ENCODE data around the gene SEM1.
"Not testable (repeated sequence)": the region's sequence is repeated elsewhere in the genome, so short reads cannot be mapped to it uniquely, and the experiment has no call there.

The SEM1 gene

DNA sequence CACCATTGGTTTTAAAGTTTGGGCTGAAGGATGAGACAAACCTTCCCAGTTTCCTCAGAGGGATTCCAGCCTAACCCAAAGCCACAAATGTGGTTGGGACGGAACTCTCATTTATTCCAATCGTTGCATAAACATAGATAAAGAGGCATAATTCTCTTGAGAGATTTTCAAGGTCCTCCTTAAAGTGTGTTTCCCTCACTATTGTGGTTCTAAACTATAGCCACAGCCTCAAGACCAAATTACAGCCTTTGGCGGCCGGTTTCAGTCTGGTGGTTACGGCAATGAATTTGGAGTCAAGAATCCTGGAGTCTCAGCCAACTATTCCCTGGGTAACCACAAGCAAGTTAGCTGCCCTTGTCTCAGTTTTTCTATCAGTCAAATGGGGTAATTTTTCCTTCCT lies 42.6 kb downstream of the SEM1 start:
- Histone ChIP-seq H3K9ac (no peak overlapping the region), H4K20me1 (no peaks in the 10 kb centered on the region), H3K4me3 (no peak overlapping the region), H3K36me3 (peaks cover 19% of the 10 kb centered on the region; the same call in 1 of the 2 replicates), H3K4me2 (no peak overlapping the region), H3K27me3 (no peaks in the 10 kb centered on the region), H3K9me3 (no peaks in the 10 kb centered on the region), H3K27ac (no peak overlapping the region), H3K4me1 (peaks cover 6% of the 10 kb centered on the region)
- no peak for TF ChIP-seq Cebpa-rat (IDR thresholded peaks at IDR 0.05)

DNA sequence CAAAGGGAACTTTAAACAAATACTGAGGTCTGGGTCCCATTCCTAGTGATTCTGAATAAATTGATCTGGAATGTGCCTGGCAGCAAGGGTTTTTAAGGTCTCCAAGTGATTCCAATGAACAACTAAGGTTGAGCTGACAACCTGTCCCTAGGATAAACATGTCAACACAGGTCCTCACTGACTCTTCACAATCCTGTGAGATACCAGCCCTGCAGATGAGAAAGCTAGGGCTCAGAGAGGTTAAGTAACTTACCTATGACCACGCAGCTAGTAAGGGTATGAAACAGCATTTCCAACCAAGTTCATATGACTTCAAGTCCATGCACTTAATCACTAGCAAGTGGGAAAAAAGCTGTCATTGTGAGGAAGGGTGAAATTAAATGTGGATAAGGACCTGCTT lies 44.0 kb downstream of the SEM1 start:
- Histone ChIP-seq H3K36me3 (peaks cover 11% of the 10 kb centered on the region; the same call in 1 of the 2 replicates), H3K27ac (no peak overlapping the region), H3K9ac (no peak overlapping the region), H3K4me2 (no peak overlapping the region), H4K20me1 (no peaks in the 10 kb centered on the region), H3K4me3 (no peak overlapping the region), H3K4me1 (peaks cover 6% of the 10 kb centered on the region), H3K27me3 (no peaks in the 10 kb centered on the region), H3K9me3 (no peaks in the 10 kb centered on the region)
- TF ChIP-seq Cebpa-rat (IDR thresholded peaks at IDR 0.05): no peak

DNA sequence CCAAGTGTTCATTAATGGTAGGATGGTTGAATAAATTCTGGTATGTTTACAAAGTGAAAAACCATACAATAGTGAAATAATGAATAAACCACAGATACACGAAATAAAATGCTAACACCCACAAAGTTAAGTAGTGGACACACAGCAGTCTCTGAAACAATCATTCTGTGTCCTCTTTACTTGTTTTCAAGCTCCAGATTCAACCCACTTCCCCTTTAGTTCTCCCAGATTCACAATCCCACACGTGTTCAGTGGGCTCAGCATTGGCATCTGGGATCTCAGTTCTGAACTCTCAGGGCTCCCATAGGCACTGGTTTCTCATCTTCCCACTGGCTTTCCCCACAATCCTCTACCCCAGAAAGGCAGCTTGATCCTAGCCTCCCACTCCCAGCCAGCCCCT lies 44.9 kb downstream of the SEM1 start:
- Histone ChIP-seq H3K27ac (no peak overlapping the region), H4K20me1 (no peaks in the 10 kb centered on the region), H3K36me3 (peaks cover 6% of the 10 kb centered on the region; the same call in 1 of the 2 replicates), H3K9ac (no peak overlapping the region), H3K4me1 (peaks cover 6% of the 10 kb centered on the region), H3K9me3 (no peaks in the 10 kb centered on the region), H3K27me3 (no peaks in the 10 kb centered on the region), H3K4me2 (no peak overlapping the region), H3K4me3 (no peak overlapping the region)
- TF ChIP-seq Cebpa-rat (IDR thresholded peaks at IDR 0.05): no peak

DNA sequence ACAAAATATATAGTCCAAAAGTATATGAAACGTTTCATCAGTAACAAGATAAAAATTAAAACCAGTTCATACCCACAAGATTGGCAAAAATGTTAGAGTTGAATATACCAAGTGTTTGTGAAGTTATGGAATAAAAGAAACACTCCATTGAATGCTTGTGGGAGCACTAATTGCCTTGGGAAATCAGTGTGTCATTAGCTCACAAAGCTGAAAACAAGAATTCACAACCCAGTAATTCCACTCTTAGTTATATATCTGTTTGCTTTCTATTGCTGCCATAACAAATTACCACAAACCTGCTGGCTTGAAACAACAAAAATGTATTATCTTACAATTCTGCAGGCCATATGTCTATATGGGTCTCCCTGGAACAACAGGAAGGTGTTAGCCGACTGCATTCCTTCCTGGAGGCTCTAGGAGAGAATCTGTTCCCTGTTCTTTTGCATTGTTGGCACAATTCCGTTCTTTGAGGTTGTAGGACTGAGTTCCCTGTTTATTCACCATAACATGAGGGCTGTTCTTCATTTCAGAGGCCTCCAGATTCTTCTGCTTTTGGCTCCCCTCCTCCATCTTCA lies 45.7 kb downstream of the SEM1 start:
- Histone ChIP-seq H3K4me1 (peaks cover 6% of the 10 kb centered on the region), H3K27me3 (no peaks in the 10 kb centered on the region), H3K36me3 (peaks cover 6% of the 10 kb centered on the region; the same call in 1 of the 2 replicates), H3K27ac (no peak overlapping the region), H4K20me1 (no peaks in the 10 kb centered on the region), H3K4me2 (no peak overlapping the region), H3K9ac (no peak overlapping the region), H3K4me3 (no peak overlapping the region), H3K9me3 (no peaks in the 10 kb centered on the region)
- TF ChIP-seq Cebpa-rat (IDR thresholded peaks at IDR 0.05): no peak

DNA sequence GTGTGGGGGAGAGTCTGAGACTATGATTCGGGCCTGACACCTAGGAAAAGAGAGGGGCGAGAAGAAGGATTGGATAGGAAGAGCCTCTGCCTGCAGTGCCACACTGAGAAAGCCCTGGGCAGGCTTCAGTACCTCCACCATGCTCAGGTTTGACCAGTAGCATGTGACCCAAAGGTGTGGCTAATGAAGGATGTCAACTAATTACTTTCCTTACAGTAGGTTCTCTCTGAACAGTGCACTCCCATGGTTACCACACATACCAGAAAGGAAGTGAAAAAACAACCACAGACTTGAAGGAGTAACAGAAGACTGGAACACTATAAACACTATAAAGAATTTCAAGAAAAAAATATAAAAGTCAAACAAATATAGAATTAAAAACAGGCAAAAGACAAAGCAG lies 46.2 kb downstream of the SEM1 start:
- H3K36me3 ChIP-seq: peaks cover 6% of the 10 kb centered on the region; the same call in 1 of the 2 replicates
- TF ChIP-seq Cebpa-rat (IDR thresholded peaks at IDR 0.05): no peak
- H3K4me2 ChIP-seq: no peak overlapping the region
- no peaks in the 10 kb centered on the region for H3K27me3 ChIP-seq
- H3K4me1 ChIP-seq: peaks cover 6% of the 10 kb centered on the region
- no peak overlapping the region for H3K4me3 ChIP-seq
- H3K27ac ChIP-seq: no peak overlapping the region
- H4K20me1 ChIP-seq: no peaks in the 10 kb centered on the region
- H3K9me3 ChIP-seq: no peaks in the 10 kb centered on the region
- H3K9ac ChIP-seq: no peak overlapping the region

DNA sequence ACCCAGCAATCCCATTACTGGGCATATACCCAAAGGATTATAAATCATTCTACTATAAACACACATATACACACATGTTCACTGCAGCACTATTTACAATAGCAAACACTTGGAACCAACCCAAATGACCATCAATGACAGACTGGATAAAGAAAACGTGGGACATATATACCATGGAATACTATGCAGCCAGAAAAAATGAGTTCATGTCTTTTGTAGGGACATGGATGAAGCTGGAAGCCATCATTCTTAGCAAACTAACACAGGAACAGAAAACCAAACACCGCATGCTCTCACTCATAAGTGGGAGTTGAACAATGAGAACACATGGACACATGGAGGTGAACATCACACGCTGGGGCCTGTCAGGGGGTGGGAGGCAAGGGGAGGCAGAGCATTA lies 47.5 kb downstream of the SEM1 start:
- H3K36me3 ChIP-seq, H3K4me1 ChIP-seq, H3K27me3 ChIP-seq, H3K4me3 ChIP-seq, H4K20me1 ChIP-seq, H3K9ac ChIP-seq, H3K27ac ChIP-seq, H3K4me2 ChIP-seq, H3K9me3 ChIP-seq: not testable (repeated sequence)

DNA sequence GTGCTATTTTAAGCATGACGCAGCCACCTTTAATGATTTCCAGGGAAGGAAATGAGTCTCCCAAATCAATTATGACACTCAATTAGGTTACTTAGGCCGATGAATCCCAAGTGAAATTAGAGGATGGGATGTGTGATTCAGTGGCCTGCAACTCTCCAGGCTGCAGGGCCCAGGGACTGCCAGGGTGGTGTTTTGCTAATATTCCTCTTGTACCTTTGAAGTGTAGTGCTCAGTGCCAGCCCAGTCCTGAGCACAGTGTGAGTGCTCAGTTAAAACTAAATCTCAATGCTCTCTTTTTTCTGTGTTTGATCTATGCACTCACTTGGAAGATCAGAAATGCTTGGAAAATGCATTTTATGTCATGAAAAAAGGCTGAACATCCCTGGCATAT lies 51.6 kb downstream of the SEM1 start:
- Histone ChIP-seq H3K36me3 (no peaks in the 10 kb centered on the region), H3K27ac (no peak overlapping the region), H3K4me2 (no peak overlapping the region), H3K4me1 (no peaks in the 10 kb centered on the region), H3K4me3 (no peak overlapping the region), H3K27me3 (no peaks in the 10 kb centered on the region), H3K9me3 (no peaks in the 10 kb centered on the region), H4K20me1 (peaks cover 6% of the 10 kb centered on the region; the same call in 1 of the 2 replicates), H3K9ac (no peak overlapping the region)
- no peak for TF ChIP-seq Cebpa-rat (IDR thresholded peaks at IDR 0.05)

DNA sequence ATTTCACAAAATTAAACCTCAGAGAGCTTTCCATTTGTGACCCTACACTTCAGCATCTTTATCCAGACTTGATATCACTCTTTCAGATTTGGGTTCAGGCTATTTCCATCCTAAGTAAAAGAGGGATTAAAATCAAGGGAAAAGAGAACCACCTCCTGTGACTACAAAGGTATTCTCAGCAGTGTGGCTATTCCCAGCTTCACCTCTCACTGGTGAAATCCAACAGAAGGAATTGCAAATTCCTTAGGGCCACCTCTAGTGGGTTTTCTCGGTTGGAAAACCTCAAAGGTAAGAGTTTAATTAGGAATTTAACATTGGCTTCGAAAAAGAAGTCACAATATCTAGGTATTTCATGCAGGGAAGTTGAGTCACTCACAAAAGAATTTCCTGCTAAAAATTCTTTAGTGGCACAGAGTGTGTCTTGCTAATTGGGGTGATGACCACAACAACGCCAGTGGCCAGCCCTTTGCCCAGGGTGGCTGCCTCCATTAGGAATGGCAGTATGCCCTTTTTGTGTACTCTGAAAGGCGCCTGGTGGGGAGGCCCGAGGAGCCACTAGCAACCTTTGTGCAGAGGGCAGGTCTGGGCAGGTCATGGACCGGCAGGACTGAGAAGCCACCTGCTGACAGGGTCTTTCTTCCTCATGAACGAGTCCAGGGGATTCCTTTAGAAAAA lies 52.2 kb downstream of the SEM1 start:
- no peak overlapping the region for H3K9ac ChIP-seq
- H3K27me3 ChIP-seq: no peaks in the 10 kb centered on the region
- H3K27ac ChIP-seq: no peak overlapping the region
- no peaks in the 10 kb centered on the region for H3K9me3 ChIP-seq
- H4K20me1 ChIP-seq: peaks cover 6% of the 10 kb centered on the region; the same call in 1 of the 2 replicates
- H3K4me1 ChIP-seq: no peaks in the 10 kb centered on the region
- TF ChIP-seq Cebpa-rat (IDR thresholded peaks at IDR 0.05): no peak
- H3K4me2 ChIP-seq: no peak overlapping the region
- no peaks in the 10 kb centered on the region for H3K36me3 ChIP-seq
- H3K4me3 ChIP-seq: no peak overlapping the region

DNA sequence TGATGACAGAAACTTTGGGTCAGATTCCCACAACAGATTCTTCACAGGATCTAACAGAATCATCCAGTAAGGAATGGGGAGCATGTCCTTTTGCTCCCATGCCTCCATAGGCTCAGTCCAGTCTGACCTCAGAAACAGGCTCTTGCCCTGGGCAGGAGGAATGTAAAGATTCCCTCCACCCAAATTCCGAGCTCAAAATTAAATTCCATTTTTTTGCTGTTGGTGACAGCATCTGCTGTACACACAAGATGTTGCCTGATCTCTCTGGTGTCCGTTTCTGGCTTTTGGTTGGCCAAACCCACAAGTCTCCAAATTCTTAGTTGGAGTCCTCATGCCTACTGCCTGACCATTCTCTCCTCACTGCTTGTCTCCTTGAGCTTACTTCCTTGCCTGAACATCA lies 53.7 kb downstream of the SEM1 start:
- Histone ChIP-seq H3K4me1 (no peaks in the 10 kb centered on the region), H3K4me2 (no peak overlapping the region), H3K9ac (no peak overlapping the region), H3K9me3 (no peaks in the 10 kb centered on the region), H3K36me3 (no peaks in the 10 kb centered on the region), H3K27ac (no peak overlapping the region), H3K4me3 (no peak overlapping the region), H3K27me3 (no peaks in the 10 kb centered on the region), H4K20me1 (peaks cover 6% of the 10 kb centered on the region; the same call in 1 of the 2 replicates)
- no peak for TF ChIP-seq Cebpa-rat (IDR thresholded peaks at IDR 0.05)

DNA sequence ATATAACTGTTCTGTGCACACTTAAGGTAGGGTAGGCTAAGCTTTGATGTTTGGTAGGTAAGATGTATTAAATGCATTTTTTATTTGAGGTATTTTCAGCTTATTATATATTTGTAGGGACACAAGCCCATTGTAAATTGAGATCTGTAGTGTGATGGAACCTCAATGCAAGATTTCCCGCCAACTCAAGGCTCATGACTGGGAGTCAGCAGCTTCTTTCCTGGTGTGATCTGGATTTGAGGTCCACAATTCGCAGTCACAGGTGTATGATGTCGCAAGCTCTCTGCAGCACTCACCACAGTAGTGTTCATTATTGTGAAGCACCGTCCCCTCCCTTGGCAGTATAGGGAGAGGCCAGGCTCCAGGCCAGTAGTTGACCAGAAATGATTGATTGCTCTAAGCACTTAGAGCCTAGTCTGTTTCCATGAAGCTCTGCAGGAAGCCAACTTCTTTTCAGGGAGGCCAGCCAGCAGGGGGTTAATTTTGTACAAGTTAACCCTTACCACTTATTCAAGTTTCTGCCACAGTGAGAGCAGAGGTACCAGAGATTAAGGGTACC lies 54.9 kb downstream of the SEM1 start:
- Histone ChIP-seq H3K4me2 (no peak overlapping the region), H3K9me3 (no peaks in the 10 kb centered on the region), H3K27me3 (no peaks in the 10 kb centered on the region), H3K9ac (no peak overlapping the region), H3K4me3 (no peak overlapping the region), H3K27ac (no peak overlapping the region), H4K20me1 (peaks cover 6% of the 10 kb centered on the region; the same call in 1 of the 2 replicates), H3K36me3 (no peaks in the 10 kb centered on the region), H3K4me1 (peaks cover 5% of the 10 kb centered on the region)
- no peak for TF ChIP-seq Cebpa-rat (IDR thresholded peaks at IDR 0.05)

All from BLaER1 (cell line).